Stimulated activated CD4-positive, alpha-beta T cell treated with anti-CD3 and anti-CD28 coated beads, Interleukin-2, amount 100 ng/mL, for 48 hours (primary cell): ENCODE measurements around the gene NR1I2.

Source experiments
- DNase-seq, 2 donors: peaks; one replicate each; pipeline ENCODE4 v3.0.0-alpha.2; 2020

Gene NR1I2

DNA sequence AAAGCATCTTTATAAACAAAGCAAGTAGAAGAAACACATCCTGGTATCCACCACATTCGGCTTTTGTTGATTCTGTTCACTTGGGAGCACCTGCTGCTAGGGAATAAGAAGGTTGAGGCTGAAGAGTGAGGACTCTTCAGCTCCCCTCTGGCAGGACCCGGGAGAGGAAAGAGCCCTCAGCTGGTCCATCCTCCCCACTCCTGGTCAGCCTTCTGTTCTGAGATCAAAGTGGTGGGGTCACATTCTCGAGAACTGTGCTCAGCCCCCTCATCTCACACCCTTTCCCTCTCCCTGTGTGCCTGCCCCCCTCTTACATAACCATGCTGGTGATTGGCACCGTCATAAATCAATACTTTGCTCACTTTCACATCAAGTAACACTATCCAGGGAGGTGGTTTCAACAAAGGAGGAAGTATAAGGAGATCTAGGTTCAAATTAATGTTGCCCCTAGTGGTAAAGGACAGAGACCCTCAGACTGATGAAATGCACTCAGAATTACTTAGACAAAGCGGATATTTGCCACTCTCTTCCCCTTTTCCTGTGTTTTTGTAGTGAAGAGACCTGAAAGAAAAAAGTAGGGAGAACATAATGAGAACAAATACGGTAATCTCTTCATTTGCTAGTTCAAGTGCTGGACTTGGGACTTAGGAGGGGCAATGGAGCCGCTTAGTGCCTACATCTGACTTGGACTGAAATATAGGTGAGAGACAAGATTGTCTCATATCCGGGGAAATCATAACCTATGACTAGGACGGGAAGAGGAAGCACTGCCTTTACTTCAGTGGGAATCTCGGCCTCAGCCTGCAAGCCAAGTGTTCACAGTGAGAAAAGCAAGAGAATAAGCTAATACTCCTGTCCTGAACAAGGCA lies at the start of gene NR1I2:
Gene NR1I2 (plus strand): TSS at position 772 of the 869 bp plus-strand sequence.
- DNase-seq: no peak

DNA sequence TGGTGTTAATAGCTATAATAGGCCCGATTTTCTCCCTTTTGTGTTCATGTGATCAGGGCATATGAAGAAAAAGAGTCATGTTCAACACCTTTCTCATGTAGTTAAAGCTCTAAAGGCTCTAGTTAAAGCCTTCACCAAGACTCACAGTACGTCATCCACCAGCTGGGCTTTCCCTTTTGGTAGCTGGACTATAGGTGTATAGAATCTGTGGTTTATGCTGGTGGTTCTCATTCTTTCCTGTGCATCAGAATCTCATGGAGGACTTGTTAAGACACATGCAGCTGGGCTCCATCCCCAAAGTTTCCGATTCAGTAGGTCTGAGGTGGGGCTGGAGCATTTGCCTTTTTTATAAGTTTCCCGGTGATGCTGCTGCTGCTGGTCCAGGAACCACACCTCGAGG lies 48.1 kb upstream of the NR1I2 start:
- DNase-seq: no peak

DNA sequence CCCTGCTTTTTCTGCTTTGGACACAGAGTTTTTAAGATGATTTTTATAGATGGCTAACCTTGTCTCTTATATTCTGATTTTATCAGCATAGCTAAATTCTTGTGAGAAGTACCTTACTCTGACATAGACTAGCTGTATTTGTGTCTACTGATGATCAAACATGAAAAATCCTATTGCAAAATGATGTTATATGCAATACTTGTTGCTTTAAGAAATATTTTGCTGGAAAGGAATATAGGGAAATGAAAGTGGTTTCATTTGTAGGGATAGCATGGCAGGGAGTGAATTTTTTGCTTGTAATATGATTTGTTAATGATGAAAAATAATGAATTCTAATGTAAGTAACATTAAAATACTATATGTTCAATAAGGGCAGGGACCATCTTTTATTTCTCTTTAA lies 43.2 kb upstream of the NR1I2 start:
- no peak for DNase-seq

- no peak for DNase-seq
These were observed 40.0 kb upstream of the NR1I2 start for GRCh38 chr3:119741657-119742590.

GRCh38 chr3:119743921-119744320 lies 38.0 kb upstream of the NR1I2 start:
- DNase-seq: no peak

DNA sequence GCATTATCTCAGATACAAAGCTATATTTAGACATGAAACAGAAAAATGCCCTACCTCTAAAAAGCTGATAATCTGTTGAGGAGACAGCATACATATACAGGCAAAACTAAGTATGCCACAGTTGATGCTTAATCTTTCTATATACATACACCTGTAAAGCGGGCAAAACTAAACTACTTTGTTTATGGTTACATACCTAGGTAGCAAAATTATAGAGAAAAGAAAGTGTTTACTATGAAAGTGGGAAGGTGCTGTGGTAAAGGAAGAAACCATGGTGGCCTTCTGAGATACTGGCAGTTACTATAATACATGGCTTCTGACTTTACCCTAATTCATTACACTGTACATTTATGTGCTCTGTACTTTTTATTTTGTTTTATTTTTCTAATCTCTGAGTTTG lies 36.0 kb upstream of the NR1I2 start:
- no peak for DNase-seq

DNA sequence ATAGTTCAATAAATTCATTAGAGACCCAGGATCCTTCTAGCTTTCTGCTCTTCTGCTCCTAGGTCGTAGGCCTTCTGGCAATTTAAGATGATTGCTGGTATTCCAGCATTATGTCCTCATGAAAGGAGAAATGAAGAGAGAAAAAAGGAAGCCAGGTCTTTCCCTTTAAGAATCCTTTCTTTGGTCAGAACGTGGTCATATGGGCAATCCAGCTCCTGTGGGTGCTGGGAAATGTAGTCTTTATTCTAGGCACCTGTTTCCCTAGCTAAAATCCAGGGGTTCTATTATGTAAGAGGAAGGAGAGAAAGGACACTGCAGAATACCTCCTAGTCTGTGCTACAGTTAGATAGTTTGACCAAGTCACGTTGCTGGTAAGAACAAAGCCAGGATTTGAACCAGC lies 35.5 kb upstream of the NR1I2 start:
- DNase-seq: no peak

- no peak for DNase-seq
These were observed 34.5 kb upstream of the NR1I2 start for GRCh38 chr3:119747357-119747756.

DNA sequence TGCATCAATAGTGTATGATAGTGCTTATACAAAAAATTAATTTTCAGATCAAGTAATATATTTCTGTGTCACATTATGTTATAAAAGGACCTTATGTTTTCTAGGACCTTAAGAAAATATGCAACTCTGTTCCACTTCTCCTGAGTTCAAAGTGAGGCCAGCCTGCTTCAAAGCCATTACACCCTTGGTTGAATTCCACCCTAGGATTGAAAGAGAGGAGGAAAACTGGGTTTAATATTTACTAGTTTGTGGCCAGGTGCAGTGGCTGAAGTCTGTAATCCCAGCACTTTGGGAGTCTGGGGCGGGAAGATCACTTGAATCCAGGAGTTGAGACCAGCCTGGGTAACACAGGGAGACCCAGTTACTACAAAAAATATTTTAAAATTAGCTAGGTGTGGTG lies 32.9 kb upstream of the NR1I2 start:
- DNase-seq: no peak

GRCh38 chr3:119751423-119751822 lies 30.5 kb upstream of the NR1I2 start:
- no peak for DNase-seq

GRCh38 chr3:119759962-119760361 lies 21.9 kb upstream of the NR1I2 start:
- DNase-seq: no peak

GRCh38 chr3:119762876-119763275 lies 19.0 kb upstream of the NR1I2 start:
- no peak for DNase-seq

GRCh38 chr3:119763466-119763865 lies 18.4 kb upstream of the NR1I2 start:
- no peak for DNase-seq

DNA sequence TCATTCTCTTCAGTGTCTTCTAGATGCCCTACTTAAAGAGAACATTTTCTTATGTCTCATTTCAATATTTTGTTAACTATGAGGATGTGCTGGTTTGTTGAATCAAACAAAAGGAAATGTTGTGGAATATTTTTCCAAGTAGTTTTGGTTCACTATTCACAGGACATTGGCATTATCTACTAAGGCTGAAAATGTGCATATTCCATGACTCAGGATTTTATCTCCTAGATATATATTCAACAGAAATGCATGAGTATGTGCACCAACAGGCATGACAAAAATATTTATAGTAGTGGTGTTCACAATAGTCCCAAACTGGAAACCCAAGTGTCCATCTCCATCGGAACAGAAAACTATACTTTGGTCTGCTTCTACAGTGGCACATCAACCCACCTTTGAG lies 16.7 kb upstream of the NR1I2 start:
- no peak for DNase-seq

GRCh38 chr3:119767936-119768601 lies 13.8 kb upstream of the NR1I2 start:
- no peak for DNase-seq

DNA sequence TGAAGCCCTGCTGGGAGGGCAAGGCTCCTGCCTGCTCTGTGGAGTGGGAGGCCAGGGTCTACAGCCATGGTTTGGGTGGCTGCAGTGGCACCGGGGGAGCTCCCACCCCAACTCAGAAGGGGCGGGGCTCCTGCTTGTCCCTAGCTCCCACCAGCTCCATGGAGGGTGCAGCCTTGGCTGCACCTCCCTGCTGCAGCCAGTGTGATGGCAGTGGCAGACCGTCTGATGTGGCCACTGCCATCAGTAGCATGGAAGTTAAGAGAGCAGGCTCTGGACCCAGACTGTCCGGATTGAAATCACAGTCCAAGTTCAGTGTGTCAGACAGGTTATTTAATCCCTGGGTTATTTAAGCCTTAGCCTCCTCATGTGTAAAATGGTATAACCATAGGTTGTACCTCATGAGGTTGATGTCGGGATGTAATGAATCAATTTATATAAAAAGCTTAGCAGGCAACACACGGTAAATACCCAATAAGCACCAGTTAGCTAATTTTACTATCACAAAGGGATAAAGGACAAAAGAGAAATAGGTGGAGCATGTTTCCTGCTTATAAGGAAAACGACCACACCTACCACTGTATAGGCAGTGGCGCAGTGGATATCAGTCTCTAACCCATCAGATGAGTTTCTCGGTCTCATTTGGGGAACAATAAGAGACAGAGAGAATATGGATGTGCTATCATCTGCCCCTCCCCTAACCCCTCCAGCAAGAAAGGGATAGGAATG lies 13.1 kb upstream of the NR1I2 start:
- no peak for DNase-seq

DNA sequence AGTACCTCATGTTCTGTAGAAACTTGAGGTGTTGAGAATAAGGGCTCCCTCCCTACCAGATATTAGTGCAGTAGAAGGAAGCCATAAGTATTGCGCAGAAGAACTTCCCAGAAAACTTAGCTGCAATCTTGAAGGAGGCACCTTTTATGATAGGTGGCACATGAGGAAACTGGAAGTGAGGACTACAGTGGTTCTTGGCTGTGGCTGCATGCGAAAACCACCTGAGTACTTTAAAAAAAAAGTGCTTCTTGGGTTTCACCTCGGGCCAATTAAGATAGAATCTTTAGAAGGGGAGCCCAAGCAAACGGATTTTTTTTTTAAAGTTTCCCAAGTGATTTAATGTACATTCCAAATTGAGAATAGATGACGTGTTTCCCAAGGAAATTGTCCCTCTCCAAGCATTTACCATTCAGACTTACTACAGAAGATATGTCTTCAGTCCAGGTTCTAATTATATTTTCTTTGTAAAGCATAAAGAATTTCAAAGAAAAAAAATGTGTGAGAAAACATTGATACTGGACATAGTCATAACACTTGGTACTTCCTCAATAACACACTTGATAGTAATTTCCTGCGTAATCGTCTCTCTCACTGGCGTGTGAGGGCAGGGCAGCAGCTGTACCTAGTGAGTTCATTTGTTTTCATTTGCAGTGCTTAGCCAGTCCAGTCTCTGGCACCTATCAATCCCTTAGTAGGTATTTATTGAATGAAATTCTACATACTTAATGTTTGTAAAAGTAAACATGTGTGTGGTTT lies 12.3 kb upstream of the NR1I2 start:
- DNase-seq: no peak

- no peak for DNase-seq
These were observed 7.5 kb upstream of the NR1I2 start for GRCh38 chr3:119774444-119774843.

DNA sequence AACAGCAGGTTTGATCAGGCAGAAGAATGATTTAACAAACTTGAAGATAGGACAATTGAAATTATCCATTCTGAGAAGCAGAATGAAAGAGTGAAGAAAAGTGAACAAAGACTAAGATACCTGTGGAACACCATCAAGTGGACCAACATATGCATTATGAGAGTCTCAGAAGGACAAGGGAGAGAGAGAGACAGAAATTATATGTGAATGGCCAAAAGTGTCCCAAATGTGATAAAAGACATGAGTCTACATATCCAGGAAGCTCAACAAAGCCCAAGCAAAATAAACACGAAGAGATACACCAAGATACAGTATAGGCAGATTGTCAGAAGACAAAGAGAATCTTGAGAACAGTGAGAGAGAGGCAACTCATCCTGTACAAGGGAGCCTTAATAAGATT lies 5.6 kb upstream of the NR1I2 start:
- no peak for DNase-seq

GRCh38 chr3:119778176-119778575 lies 3.7 kb upstream of the NR1I2 start:
- DNase-seq: no peak

GRCh38 chr3:119778811-119779210 lies 3.1 kb upstream of the NR1I2 start:
- no peak for DNase-seq
